CD14-positive monocyte (primary cell): ENCODE data around the gene MAB21L3. TPM values are rescaled to one million over a fixed set of nuclear protein-coding genes. Genes with fewer than 3 reads are reported as not detected.

Experiments used
- DNase-seq, 3 donors: peaks; one replicate each; pipeline ENCODE4 v3.0.0-alpha.2; 2011 to 2022
- H2AFZ ChIP-seq: 2 replicates; pipeline ENCODE4 v1.6.0; 2012; ENCODE audit warnings: mild to moderate bottlenecking, low read depth, low read length, inconsistent platforms; ENCODE audit not compliant: insufficient read depth, poor library complexity, severe bottlenecking
- H3K27ac ChIP-seq, 2 donors: 1 replicate in 1 of 2; 2 replicates in 1 of 2; pipeline ENCODE4 v1.5.1; 2012 to 2013; ENCODE audit warnings: low read length in 2 of 2, control low read depth in 1 of 2, inconsistent platforms in 1 of 2, low read depth in 1 of 2, mild to moderate bottlenecking in 1 of 2
- H3K27me3 ChIP-seq, 2 donors: one replicate each; pipeline versions ENCODE4 v1.6.0 to v1.6.1; 2011 to 2013; ENCODE audit warnings: low read length in 2 of 2; ENCODE audit not compliant: control insufficient read depth in 2 of 2, insufficient read depth in 2 of 2
- H3K36me3 ChIP-seq, 2 donors: replicated peaks in 1 of 2; 1 replicate in 1 of 2; 2 replicates in 1 of 2; pipeline versions ENCODE4 v1.5.1 to v1.6.1; 2012 to 2013; ENCODE audit warnings: low read length in 2 of 2, control low read depth in 1 of 2, inconsistent platforms in 1 of 2, mild to moderate bottlenecking in 1 of 2; ENCODE audit not compliant: insufficient read depth in 2 of 2, control insufficient read depth in 1 of 2
- H3K4me1 ChIP-seq, 2 donors: 1 replicate in 1 of 2; 2 replicates in 1 of 2; pipeline versions ENCODE4 v1.5.1 to v1.6.1; 2012 to 2013; ENCODE audit warnings: low read length in 2 of 2, control low read depth in 1 of 2, inconsistent platforms in 1 of 2, mild to moderate bottlenecking in 1 of 2, moderate library complexity in 1 of 2; ENCODE audit not compliant: insufficient read depth in 2 of 2, control insufficient read depth in 1 of 2
- H3K4me2 ChIP-seq: replicated peaks from 2 replicates; pipeline ENCODE3; 2012; ENCODE audit warnings: low read length, moderate library complexity, mild to moderate bottlenecking; ENCODE audit not compliant: poor library complexity, severe bottlenecking; ENCODE audit errors: extremely low read depth
- H3K4me3 ChIP-seq, 3 experiments: fragments of 200-600 bp in 1 of 3; sonication (generic) in 1 of 3; replicated peaks in 1 of 3; 1 replicate in 2 of 3; 2 replicates in 1 of 3; pipeline ENCODE4 v1.5.1; 2011 to 2013; ENCODE audit warnings: low read length in 3 of 3, mild to moderate bottlenecking in 3 of 3, control low read depth in 2 of 3, low read depth in 2 of 3, inconsistent platforms in 1 of 3, moderate library complexity in 1 of 3
- H3K79me2 ChIP-seq: 2 replicates; pipeline ENCODE4 v1.6.0; 2012; ENCODE audit warnings: mild to moderate bottlenecking, control low read depth, inconsistent platforms, low read length, moderate library complexity; ENCODE audit not compliant: insufficient read depth
- H3K9ac ChIP-seq: 2 replicates; pipeline ENCODE4 v1.6.0; 2017; ENCODE audit warnings: low read length, mild to moderate bottlenecking; ENCODE audit not compliant: insufficient read depth, poor library complexity, severe bottlenecking
- H3K9me3 ChIP-seq, 2 donors: replicated peaks in 1 of 2; 1 replicate in 1 of 2; 2 replicates in 1 of 2; pipeline versions ENCODE4 v1.5.1 to v1.6.1; 2012 to 2013; ENCODE audit warnings: low read length in 2 of 2, control low read depth in 1 of 2; ENCODE audit not compliant: control insufficient read depth in 1 of 2, insufficient read depth in 1 of 2
- H4K20me1 ChIP-seq: 2 replicates; pipeline ENCODE4 v1.6.0; 2012; ENCODE audit warnings: mild to moderate bottlenecking, low read length, control low read depth, moderate library complexity; ENCODE audit not compliant: insufficient read depth
- H3K27ac Mint-ChIP-seq, 7 donors: one replicate each; pipeline ENCODE4 v1.8.0; 2020; ENCODE audit warnings: mild to moderate bottlenecking in 7 of 7, mixed read lengths in 7 of 7, moderate library complexity in 6 of 7, inconsistent platforms in 2 of 7
- H3K27me3 Mint-ChIP-seq, 3 donors: one replicate each; pipeline ENCODE4 v1.8.0; 2021 to 2022; ENCODE audit warnings: low read depth in 3 of 3, mild to moderate bottlenecking in 3 of 3, mixed read lengths in 3 of 3, moderate library complexity in 3 of 3, inconsistent platforms in 1 of 3
- H3K36me3 Mint-ChIP-seq, 2 donors: one replicate each; pipeline ENCODE4 v1.8.0; 2020; ENCODE audit warnings: mixed read lengths in 2 of 2, inconsistent platforms in 1 of 2, mild to moderate bottlenecking in 1 of 2
- H3K4me1 Mint-ChIP-seq: one replicate; pipeline ENCODE4 v1.8.0; 2020; ENCODE audit warnings: mild to moderate bottlenecking, mixed read lengths
- H3K4me3 Mint-ChIP-seq, 2 donors: one replicate each; pipeline ENCODE4 v1.8.0; 2020; ENCODE audit warnings: mild to moderate bottlenecking in 2 of 2, mixed read lengths in 2 of 2, moderate library complexity in 1 of 2
- H3K9me3 Mint-ChIP-seq, 7 donors: one replicate each; pipeline ENCODE4 v1.8.0; 2020 to 2022; ENCODE audit warnings: mixed read lengths in 7 of 7, mild to moderate bottlenecking in 6 of 7, moderate library complexity in 6 of 7, inconsistent platforms in 2 of 7
- WGBS: methylation state at CpG from one replicate; pipeline ENCODE4 v1.1.5; 2013; ENCODE audit warnings: missing lambda C conversion rate; ENCODE audit not compliant: insufficient coverage; 5-methylcytosine and 5-hydroxymethylcytosine counted together
- intact Hi-C, 2 donors: fragments of 100-400 bp; cut with micrococcal nuclease; formaldehyde crosslinking; loops; one replicate each; pipeline versions ENCODE4 v1.15.0 to v1.15.1; 2023
- polyA plus RNA-seq, 3 donors: library from polyadenylated mRNA; depleted of rRNA in 1 of 3; unstranded in 2 of 3; stranded (reverse) in 1 of 3; fragments of 300-500 nt in 2 of 3; fragments of >200 nt in 1 of 3; fragmentation: Illumina TruSeq in 2 of 3; gene quantifications; 1 replicate in 2 of 3; 2 replicates in 1 of 3; pipeline ENCODE4 v1.2.3, GENCODE V29; 2012 to 2021
- TF ChIP-seq, protein P1 (sequence below): fragments of 200-600 bp; IDR thresholded peaks from one replicate; pipeline ENCODE4 v1.8.0; 2022; ENCODE audit warnings: antibody characterized with exemption, mild to moderate bottlenecking

MAB21L3 gene
- polyA plus RNA-seq, 3 donors: 0.44 TPM; not detected in 2

DNA sequence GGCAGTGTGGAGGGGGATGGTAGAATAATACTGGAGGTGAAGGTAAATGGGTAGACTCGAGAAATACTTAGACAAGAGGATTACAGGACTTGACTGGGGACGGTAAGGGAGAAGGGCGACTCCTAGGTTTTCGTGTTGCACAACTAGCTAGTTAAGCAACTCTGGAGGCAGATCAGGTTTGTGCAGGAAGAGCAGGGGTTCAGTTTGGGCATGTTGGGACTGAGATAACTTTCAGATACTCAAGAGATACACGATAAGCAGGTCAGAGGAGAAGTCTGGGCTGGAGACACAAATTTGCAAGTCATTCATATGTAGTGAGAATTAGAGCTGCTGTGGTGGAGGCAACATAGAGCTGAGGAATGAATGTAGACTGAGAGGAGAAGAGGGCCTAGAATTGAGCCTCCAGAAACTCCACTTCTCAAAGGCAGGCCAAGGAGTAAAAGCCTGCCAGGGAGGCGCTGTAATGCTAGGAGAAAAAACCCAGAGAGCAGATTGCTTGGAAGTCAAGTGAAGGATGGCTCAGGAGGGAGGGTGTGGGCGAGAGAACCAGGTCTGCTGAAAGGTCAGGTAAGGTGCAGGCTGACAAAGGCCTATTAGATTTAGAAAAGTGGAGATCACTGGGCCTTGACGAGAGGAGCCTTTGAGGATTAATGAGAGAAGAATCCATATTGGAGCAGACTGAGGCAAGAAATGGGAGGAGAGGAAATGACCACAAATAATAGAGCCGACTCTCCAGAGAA is 20.8 kb downstream of the MAB21L3 start:
- Histone ChIP-seq H3K9ac (no peak overlapping the region), H3K4me2 (no peak overlapping the region), H3K36me3 (no peaks in the 10 kb centered on the region), H3K4me3 (no peak overlapping the region), H3K9me3 (no peaks in the 10 kb centered on the region), H4K20me1 (no peaks in the 10 kb centered on the region), H2AFZ (no peak overlapping the region), H3K79me2 (no peaks in the 10 kb centered on the region), H3K4me1 (peaks cover 11 to 14% of the 10 kb centered on the region in 2 donors), H3K27ac (no peak overlapping the region), H3K27me3 (no peaks in the 10 kb centered on the region)
- no peak overlapping the region for H3K27ac Mint-ChIP-seq
- no peak for DNase-seq
- H3K4me1 Mint-ChIP-seq: peaks cover 6% of the 10 kb centered on the region
- WGBS: 52% methylated on average over 7 of the region's 9 CpGs
- TF ChIP-seq, protein P1, sequence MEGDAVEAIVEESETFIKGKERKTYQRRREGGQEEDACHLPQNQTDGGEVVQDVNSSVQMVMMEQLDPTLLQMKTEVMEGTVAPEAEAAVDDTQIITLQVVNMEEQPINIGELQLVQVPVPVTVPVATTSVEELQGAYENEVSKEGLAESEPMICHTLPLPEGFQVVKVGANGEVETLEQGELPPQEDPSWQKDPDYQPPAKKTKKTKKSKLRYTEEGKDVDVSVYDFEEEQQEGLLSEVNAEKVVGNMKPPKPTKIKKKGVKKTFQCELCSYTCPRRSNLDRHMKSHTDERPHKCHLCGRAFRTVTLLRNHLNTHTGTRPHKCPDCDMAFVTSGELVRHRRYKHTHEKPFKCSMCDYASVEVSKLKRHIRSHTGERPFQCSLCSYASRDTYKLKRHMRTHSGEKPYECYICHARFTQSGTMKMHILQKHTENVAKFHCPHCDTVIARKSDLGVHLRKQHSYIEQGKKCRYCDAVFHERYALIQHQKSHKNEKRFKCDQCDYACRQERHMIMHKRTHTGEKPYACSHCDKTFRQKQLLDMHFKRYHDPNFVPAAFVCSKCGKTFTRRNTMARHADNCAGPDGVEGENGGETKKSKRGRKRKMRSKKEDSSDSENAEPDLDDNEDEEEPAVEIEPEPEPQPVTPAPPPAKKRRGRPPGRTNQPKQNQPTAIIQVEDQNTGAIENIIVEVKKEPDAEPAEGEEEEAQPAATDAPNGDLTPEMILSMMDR: no peak
- no peaks in the 10 kb centered on the region for H3K36me3 Mint-ChIP-seq
- no peaks in the 10 kb centered on the region for H3K27me3 Mint-ChIP-seq
- H3K9me3 Mint-ChIP-seq: peaks cover 0 to 2% (median 0%) of the 10 kb centered on the region in 7 donors
- intact Hi-C loops: no loop called here
- no peak overlapping the region for H3K4me3 Mint-ChIP-seq

DNA sequence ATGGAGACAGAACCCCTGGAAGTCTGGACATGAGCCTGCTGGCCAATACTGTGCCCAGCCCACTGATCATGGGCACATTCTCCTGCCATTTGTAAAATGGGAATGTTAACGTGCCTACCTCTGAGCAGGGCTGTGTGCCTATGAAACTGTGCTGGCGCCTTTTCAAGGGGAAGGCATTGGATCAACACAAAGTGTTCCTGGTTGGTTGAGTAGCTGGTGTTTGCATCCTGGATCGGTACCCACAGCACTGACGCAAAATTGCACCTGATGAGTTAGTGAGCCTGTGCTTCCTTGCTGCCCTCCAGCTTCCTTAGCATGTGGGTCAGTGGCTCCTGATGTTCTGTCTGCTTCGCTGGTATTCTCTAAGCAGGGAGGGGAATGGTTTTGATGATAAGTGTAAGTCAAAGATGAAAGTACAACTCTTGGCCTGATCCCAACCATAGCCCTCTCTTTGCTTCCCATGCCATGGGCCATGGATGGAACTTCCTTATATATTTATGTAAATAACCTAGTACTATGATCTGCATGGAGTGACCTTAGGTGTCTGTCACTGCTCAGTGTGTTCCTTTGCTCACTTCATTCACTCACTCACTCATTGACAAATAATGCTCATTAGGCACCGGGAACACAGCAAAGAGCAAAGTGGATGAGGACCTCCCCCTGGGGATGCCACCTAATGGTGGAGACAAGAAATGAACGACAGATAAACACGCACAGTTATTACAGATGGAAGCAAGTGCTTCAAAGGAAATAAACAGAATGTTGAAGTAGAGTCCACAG is 22.7 kb downstream of the MAB21L3 start:
- Histone ChIP-seq H3K4me1 (peaks cover 11 to 18% of the 10 kb centered on the region in 2 donors), H3K4me3 (no peak overlapping the region), H3K9ac (no peak overlapping the region), H3K4me2 (no peak overlapping the region), H3K27me3 (no peaks in the 10 kb centered on the region), H3K79me2 (no peaks in the 10 kb centered on the region), H4K20me1 (no peaks in the 10 kb centered on the region), H2AFZ (no peak overlapping the region), H3K36me3 (no peaks in the 10 kb centered on the region), H3K9me3 (no peaks in the 10 kb centered on the region), H3K27ac (no peak overlapping the region)
- Mint-ChIP-seq H3K4me3 (no peak overlapping the region), H3K9me3 (peaks cover 0 to 2% (median 0%) of the 10 kb centered on the region in 7 donors), H3K4me1 (peaks cover 7% of the 10 kb centered on the region), H3K27ac (peak overlapping the region in 1 of 7 donors; percentile 3), H3K27me3 (no peaks in the 10 kb centered on the region), H3K36me3 (no peaks in the 10 kb centered on the region)
- TF ChIP-seq, protein P1: no peak
- intact Hi-C loops: no loop called here
- DNase-seq: no peak
- 81% methylated on average over 5 of the region's 8 CpGs for WGBS
